ENCODE measurements around the gene SMIM31.

The SMIM31 gene

GRCh38 chr4:164756686-164757085 is 2.8 kb downstream of the SMIM31 start:
- H3K27ac ChIP-seq (ENCODE audit: low read depth in 2 of 2, low read length in 2 of 2), result no peak overlapping the region
- no peaks in the 10 kb centered on the region for H3K27me3 ChIP-seq (ENCODE audit: control insufficient read depth in 2 of 2, insufficient read depth in 2 of 2, low read length in 2 of 2)
- H3K4me1 ChIP-seq (ENCODE audit: control insufficient read depth in 2 of 2, insufficient read depth in 2 of 2, low read length in 2 of 2), result peaks cover 6 to 7% of the 10 kb centered on the region in 2 donors
- H3K9me3 ChIP-seq (ENCODE audit: control insufficient read depth in 2 of 2, low read length in 2 of 2), result no peaks in the 10 kb centered on the region
- no peaks in the 10 kb centered on the region for H3K36me3 ChIP-seq (ENCODE audit: control insufficient read depth in 2 of 2, insufficient read depth in 2 of 2, low read length in 2 of 2)
- peak overlapping the region in 1 of 2 donors; percentile 13 for H3K4me3 ChIP-seq (ENCODE audit: low read length in 2 of 2)
- H3K9ac ChIP-seq (ENCODE audit: low read depth in 1 of 2, low read length in 2 of 2), result peak overlapping the region in 1 of 2 donors; percentile 17

- Histone ChIP-seq H3K27ac (ENCODE audit: low read depth in 2 of 2, low read length in 2 of 2) (peak overlapping the region; percentile 43 to 68), H3K27me3 (ENCODE audit: control insufficient read depth in 2 of 2, insufficient read depth in 2 of 2, low read length in 2 of 2) (no peaks in the 10 kb centered on the region), H3K4me3 (ENCODE audit: low read length in 2 of 2) (no peak overlapping the region), H3K4me1 (ENCODE audit: control insufficient read depth in 2 of 2, insufficient read depth in 2 of 2, low read length in 2 of 2) (peaks cover 4 to 8% of the 10 kb centered on the region in 2 donors), H3K9ac (ENCODE audit: low read depth in 1 of 2, low read length in 2 of 2) (no peak overlapping the region), H3K36me3 (ENCODE audit: control insufficient read depth in 2 of 2, insufficient read depth in 2 of 2, low read length in 2 of 2) (no peaks in the 10 kb centered on the region), H3K9me3 (ENCODE audit: control insufficient read depth in 2 of 2, low read length in 2 of 2) (no peaks in the 10 kb centered on the region)
Observed at GRCh38 chr4:164761241-164761640, 7.3 kb downstream of the SMIM31 start.

DNA sequence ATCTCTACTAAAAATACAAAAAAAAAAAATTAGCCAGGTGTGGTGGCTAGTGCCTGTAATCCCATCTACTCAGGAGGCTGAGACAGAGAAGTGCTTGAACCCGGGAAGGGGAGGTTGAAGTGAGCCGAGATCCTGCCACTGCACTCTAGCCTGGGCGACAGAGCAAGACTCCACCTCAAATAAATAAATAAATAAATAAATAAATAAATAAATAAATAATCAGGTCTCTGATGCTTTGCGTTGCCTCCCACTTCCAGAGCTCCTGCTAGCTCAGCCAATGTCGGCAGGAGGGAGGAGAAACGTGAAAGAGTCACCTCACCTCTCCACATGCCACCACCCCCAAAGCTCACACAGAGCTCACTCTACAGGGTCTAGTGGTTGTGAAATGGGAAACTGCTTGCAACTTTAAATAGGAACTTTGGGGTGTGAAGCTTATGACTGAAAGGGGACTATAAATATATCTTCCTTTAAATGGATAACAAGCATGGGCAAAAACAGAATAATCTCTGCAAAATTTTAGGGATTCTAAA is 7.9 kb downstream of the SMIM31 start:
- H3K27me3 ChIP-seq (ENCODE audit: control insufficient read depth in 2 of 2, insufficient read depth in 2 of 2, low read length in 2 of 2), result no peaks in the 10 kb centered on the region
- peak overlapping the region; percentile 43 to 68 for H3K27ac ChIP-seq (ENCODE audit: low read depth in 2 of 2, low read length in 2 of 2)
- no peak overlapping the region for H3K9ac ChIP-seq (ENCODE audit: low read depth in 1 of 2, low read length in 2 of 2)
- no peaks in the 10 kb centered on the region for H3K9me3 ChIP-seq (ENCODE audit: control insufficient read depth in 2 of 2, low read length in 2 of 2)
- H3K36me3 ChIP-seq (ENCODE audit: control insufficient read depth in 2 of 2, insufficient read depth in 2 of 2, low read length in 2 of 2), result no peaks in the 10 kb centered on the region
- peaks cover 4 to 8% of the 10 kb centered on the region in 2 donors for H3K4me1 ChIP-seq (ENCODE audit: control insufficient read depth in 2 of 2, insufficient read depth in 2 of 2, low read length in 2 of 2)
- no peak overlapping the region for H3K4me3 ChIP-seq (ENCODE audit: low read length in 2 of 2)

GRCh38 chr4:164765096-164765495 is 11.2 kb downstream of the SMIM31 start:
- H3K27ac ChIP-seq (ENCODE audit: low read depth in 2 of 2, low read length in 2 of 2), result no peak overlapping the region
- no peaks in the 10 kb centered on the region for H3K9me3 ChIP-seq (ENCODE audit: control insufficient read depth in 2 of 2, low read length in 2 of 2)
- no peaks in the 10 kb centered on the region for H3K27me3 ChIP-seq (ENCODE audit: control insufficient read depth in 2 of 2, insufficient read depth in 2 of 2, low read length in 2 of 2)
- H3K9ac ChIP-seq (ENCODE audit: low read depth in 1 of 2, low read length in 2 of 2), result no peak overlapping the region
- no peaks in the 10 kb centered on the region for H3K36me3 ChIP-seq (ENCODE audit: control insufficient read depth in 2 of 2, insufficient read depth in 2 of 2, low read length in 2 of 2)
- peaks cover 4 to 8% of the 10 kb centered on the region in 2 donors for H3K4me1 ChIP-seq (ENCODE audit: control insufficient read depth in 2 of 2, insufficient read depth in 2 of 2, low read length in 2 of 2)
- H3K4me3 ChIP-seq (ENCODE audit: low read length in 2 of 2), result no peak overlapping the region

- Histone ChIP-seq H3K36me3 (ENCODE audit: control insufficient read depth in 2 of 2, insufficient read depth in 2 of 2, low read length in 2 of 2) (no peaks in the 10 kb centered on the region), H3K9ac (ENCODE audit: low read depth in 1 of 2, low read length in 2 of 2) (no peak overlapping the region), H3K27me3 (ENCODE audit: control insufficient read depth in 2 of 2, insufficient read depth in 2 of 2, low read length in 2 of 2) (no peaks in the 10 kb centered on the region), H3K4me1 (ENCODE audit: control insufficient read depth in 2 of 2, insufficient read depth in 2 of 2, low read length in 2 of 2) (peaks cover 8 to 15% of the 10 kb centered on the region in 2 donors), H3K9me3 (ENCODE audit: control insufficient read depth in 2 of 2, low read length in 2 of 2) (no peaks in the 10 kb centered on the region), H3K4me3 (ENCODE audit: low read length in 2 of 2) (no peak overlapping the region), H3K27ac (ENCODE audit: low read depth in 2 of 2, low read length in 2 of 2) (no peak overlapping the region)
Observed at GRCh38 chr4:164765833-164766232, 11.9 kb downstream of the SMIM31 start.

- Histone ChIP-seq H3K9me3 (ENCODE audit: control insufficient read depth in 2 of 2, low read length in 2 of 2) (no peaks in the 10 kb centered on the region), H3K9ac (ENCODE audit: low read depth in 1 of 2, low read length in 2 of 2) (no peak overlapping the region), H3K4me3 (ENCODE audit: low read length in 2 of 2) (no peak overlapping the region), H3K36me3 (ENCODE audit: control insufficient read depth in 2 of 2, insufficient read depth in 2 of 2, low read length in 2 of 2) (no peaks in the 10 kb centered on the region), H3K27ac (ENCODE audit: low read depth in 2 of 2, low read length in 2 of 2) (no peak overlapping the region), H3K27me3 (ENCODE audit: control insufficient read depth in 2 of 2, insufficient read depth in 2 of 2, low read length in 2 of 2) (no peaks in the 10 kb centered on the region), H3K4me1 (ENCODE audit: control insufficient read depth in 2 of 2, insufficient read depth in 2 of 2, low read length in 2 of 2) (peaks cover 7 to 9% of the 10 kb centered on the region in 2 donors)
Observed at GRCh38 chr4:164768516-164768915, 14.6 kb downstream of the SMIM31 start.

- no peaks in the 10 kb centered on the region for H3K27me3 ChIP-seq (ENCODE audit: control insufficient read depth in 2 of 2, insufficient read depth in 2 of 2, low read length in 2 of 2)
- H3K4me1 ChIP-seq (ENCODE audit: control insufficient read depth in 2 of 2, insufficient read depth in 2 of 2, low read length in 2 of 2), result peaks cover 7 to 14% of the 10 kb centered on the region in 2 donors
- H3K36me3 ChIP-seq (ENCODE audit: control insufficient read depth in 2 of 2, insufficient read depth in 2 of 2, low read length in 2 of 2), result no peaks in the 10 kb centered on the region
- H3K27ac ChIP-seq (ENCODE audit: low read depth in 2 of 2, low read length in 2 of 2), result no peak overlapping the region
- H3K4me3 ChIP-seq (ENCODE audit: low read length in 2 of 2), result no peak overlapping the region
- no peak overlapping the region for H3K9ac ChIP-seq (ENCODE audit: low read depth in 1 of 2, low read length in 2 of 2)
- H3K9me3 ChIP-seq (ENCODE audit: control insufficient read depth in 2 of 2, low read length in 2 of 2), result no peaks in the 10 kb centered on the region
Observed at GRCh38 chr4:164770010-164770724, 16.2 kb downstream of the SMIM31 start.

DNA sequence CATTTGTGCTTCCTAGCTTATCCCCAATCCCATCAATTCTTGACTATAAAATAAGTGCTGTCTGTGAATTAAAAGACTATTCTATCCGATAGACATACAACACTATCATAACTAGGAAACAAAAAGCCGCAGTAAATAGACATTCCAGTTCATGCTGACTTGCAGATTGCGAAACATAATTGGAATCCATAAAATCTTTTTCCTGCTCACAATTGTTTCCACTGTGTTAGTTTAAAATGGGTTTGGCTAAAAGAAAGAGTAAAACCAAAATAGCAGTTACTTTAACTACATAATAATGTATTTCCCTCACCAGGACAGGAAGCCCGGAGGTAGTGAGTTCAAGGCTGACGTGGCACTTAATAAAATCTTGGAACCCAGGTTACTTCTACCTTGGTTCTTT is 17.2 kb downstream of the SMIM31 start:
- H3K9ac ChIP-seq (ENCODE audit: low read depth in 1 of 2, low read length in 2 of 2), result no peak overlapping the region
- H3K4me3 ChIP-seq (ENCODE audit: low read length in 2 of 2), result no peak overlapping the region
- no peaks in the 10 kb centered on the region for H3K9me3 ChIP-seq (ENCODE audit: control insufficient read depth in 2 of 2, low read length in 2 of 2)
- no peak overlapping the region for H3K27ac ChIP-seq (ENCODE audit: low read depth in 2 of 2, low read length in 2 of 2)
- H3K4me1 ChIP-seq (ENCODE audit: control insufficient read depth in 2 of 2, insufficient read depth in 2 of 2, low read length in 2 of 2), result peaks cover 7 to 20% of the 10 kb centered on the region in 2 donors
- no peaks in the 10 kb centered on the region for H3K27me3 ChIP-seq (ENCODE audit: control insufficient read depth in 2 of 2, insufficient read depth in 2 of 2, low read length in 2 of 2)
- no peaks in the 10 kb centered on the region for H3K36me3 ChIP-seq (ENCODE audit: control insufficient read depth in 2 of 2, insufficient read depth in 2 of 2, low read length in 2 of 2)

GRCh38 chr4:164772076-164772475 is 18.1 kb downstream of the SMIM31 start:
- Histone ChIP-seq H3K4me3 (ENCODE audit: low read length in 2 of 2) (no peak overlapping the region), H3K9ac (ENCODE audit: low read depth in 1 of 2, low read length in 2 of 2) (no peak overlapping the region)

DNA sequence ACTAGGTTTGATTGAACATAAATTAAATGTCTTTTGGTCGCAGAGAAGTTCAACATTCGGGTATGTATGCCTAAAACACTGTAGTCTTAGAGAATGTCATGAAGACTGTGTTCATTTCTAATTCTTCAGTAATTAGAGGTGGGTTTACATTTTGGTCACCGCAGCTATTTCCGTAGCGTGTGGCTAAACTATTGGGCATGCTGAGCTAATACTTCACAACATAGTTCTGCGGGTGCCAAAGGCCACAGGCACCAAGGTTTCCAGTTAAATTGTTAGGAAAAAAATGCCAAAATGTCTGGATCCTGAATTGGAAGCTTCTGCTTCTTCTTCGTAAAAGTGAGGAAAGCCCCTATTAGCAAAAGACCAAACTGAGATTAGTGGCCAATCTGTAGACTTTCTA is 25.1 kb downstream of the SMIM31 start:
- no peak overlapping the region for H3K4me3 ChIP-seq (ENCODE audit: low read length in 2 of 2)
- no peak overlapping the region for H3K27ac ChIP-seq (ENCODE audit: low read depth in 2 of 2, low read length in 2 of 2)
- H3K27me3 ChIP-seq (ENCODE audit: control insufficient read depth in 2 of 2, insufficient read depth in 2 of 2, low read length in 2 of 2), result no peaks in the 10 kb centered on the region
- no peaks in the 10 kb centered on the region for H3K9me3 ChIP-seq (ENCODE audit: control insufficient read depth in 2 of 2, low read length in 2 of 2)
- no peak overlapping the region for H3K9ac ChIP-seq (ENCODE audit: low read depth in 1 of 2, low read length in 2 of 2)
- H3K36me3 ChIP-seq (ENCODE audit: control insufficient read depth in 2 of 2, insufficient read depth in 2 of 2, low read length in 2 of 2), result no peaks in the 10 kb centered on the region
- peaks cover 0 to 12% of the 10 kb centered on the region in 2 donors for H3K4me1 ChIP-seq (ENCODE audit: control insufficient read depth in 2 of 2, insufficient read depth in 2 of 2, low read length in 2 of 2)

More at GRCh38 chr4:164772076-164772475, 18.1 kb downstream of the SMIM31 start:
- H3K9me3 ChIP-seq (ENCODE audit: control insufficient read depth in 2 of 2, low read length in 2 of 2), result no peaks in the 10 kb centered on the region
- no peaks in the 10 kb centered on the region for H3K36me3 ChIP-seq (ENCODE audit: control insufficient read depth in 2 of 2, insufficient read depth in 2 of 2, low read length in 2 of 2)
- H3K27me3 ChIP-seq (ENCODE audit: control insufficient read depth in 2 of 2, insufficient read depth in 2 of 2, low read length in 2 of 2), result no peaks in the 10 kb centered on the region
- no peak overlapping the region for H3K27ac ChIP-seq (ENCODE audit: low read depth in 2 of 2, low read length in 2 of 2)
- peaks cover 7 to 20% of the 10 kb centered on the region in 2 donors for H3K4me1 ChIP-seq (ENCODE audit: control insufficient read depth in 2 of 2, insufficient read depth in 2 of 2, low read length in 2 of 2)

All from mucosa of rectum (tissue), 2 donors.